ENCODE data around the gene ATP2A3. TPM values are rescaled to one million over a fixed set of nuclear protein-coding genes. Genes with fewer than 3 reads are reported as not detected.

The ATP2A3 gene
- total RNA-seq, 4 donors from 2014 or later: 142 to 300 (median 208) TPM

DNA sequence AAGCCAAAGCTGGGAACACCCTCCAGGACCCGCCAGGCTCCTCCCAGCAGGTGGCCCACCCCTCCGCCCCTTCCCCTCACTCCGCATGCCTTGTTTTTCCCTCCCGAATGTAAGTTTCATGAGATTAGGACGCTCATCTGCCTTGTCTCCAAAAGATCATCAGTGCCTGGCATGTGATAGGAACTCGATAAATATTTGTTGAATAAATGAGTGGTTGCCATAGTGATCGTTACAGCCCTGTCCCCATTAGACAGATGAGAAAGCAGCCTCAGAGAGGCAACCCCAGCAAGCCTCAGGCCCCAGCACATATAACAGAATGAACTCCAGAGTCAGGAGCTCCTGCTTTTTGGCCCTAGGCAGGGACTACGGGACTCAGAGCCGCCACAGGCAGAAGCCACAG, 76.4 kb downstream of the ATP2A3 start:
- 0 to 44% methylated on average over 1 to 9 of the region's 9 CpGs for WGBS, 2 donors (ENCODE audit: low coverage in 1 of 2)
- intact Hi-C loops (cut with DNase I; ENCODE audit: low total_unique reads): no loop called here
- in situ Hi-C loops (cut with MboI; ENCODE audit: low pct_ligation_motif_present in 1 of 4, low pct_unique_long_range_greater_than_20kb in 1 of 4, low sequenced_read_pairs in 3 of 4): no loop called here
- Histone ChIP-seq H3K4me1 (peaks cover 31 to 66% (median 55%) of the 10 kb centered on the region in 4 donors), H3K27me3 (no peaks in the 10 kb centered on the region), H3K4me3 (no peak overlapping the region), H3K27ac (peak overlapping the region; percentile 86 to 93 (median 90)), H3K9me3 (no peaks in the 10 kb centered on the region), H3K36me3 (no peaks in the 10 kb centered on the region)
- TF ChIP-seq, protein P1, sequence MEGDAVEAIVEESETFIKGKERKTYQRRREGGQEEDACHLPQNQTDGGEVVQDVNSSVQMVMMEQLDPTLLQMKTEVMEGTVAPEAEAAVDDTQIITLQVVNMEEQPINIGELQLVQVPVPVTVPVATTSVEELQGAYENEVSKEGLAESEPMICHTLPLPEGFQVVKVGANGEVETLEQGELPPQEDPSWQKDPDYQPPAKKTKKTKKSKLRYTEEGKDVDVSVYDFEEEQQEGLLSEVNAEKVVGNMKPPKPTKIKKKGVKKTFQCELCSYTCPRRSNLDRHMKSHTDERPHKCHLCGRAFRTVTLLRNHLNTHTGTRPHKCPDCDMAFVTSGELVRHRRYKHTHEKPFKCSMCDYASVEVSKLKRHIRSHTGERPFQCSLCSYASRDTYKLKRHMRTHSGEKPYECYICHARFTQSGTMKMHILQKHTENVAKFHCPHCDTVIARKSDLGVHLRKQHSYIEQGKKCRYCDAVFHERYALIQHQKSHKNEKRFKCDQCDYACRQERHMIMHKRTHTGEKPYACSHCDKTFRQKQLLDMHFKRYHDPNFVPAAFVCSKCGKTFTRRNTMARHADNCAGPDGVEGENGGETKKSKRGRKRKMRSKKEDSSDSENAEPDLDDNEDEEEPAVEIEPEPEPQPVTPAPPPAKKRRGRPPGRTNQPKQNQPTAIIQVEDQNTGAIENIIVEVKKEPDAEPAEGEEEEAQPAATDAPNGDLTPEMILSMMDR (IDR thresholded peaks at IDR 0.05): no peak
- no peak for TF ChIP-seq POLR2A (IDR thresholded peaks at IDR 0.05)
- no peak for DNase-seq

DNA sequence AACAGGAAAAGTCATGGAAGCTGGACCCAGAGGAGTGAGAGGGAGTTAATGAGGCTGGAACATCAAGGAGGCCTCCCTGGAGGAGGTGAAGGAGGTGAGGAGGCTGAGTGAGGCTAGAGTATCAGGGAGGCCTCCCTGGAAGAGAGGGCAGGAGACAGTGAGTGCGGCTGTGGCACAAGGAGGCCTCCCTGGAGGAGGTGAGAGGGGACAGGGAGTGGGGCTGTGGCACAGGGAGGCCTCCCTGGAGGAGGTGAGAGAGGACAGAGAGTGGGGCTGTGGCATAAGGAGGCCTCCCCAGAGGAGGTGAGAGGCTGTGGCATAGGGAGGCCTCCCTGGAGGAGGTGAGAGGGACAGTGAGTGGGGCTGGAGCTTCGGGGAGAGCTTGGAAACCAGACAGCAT, 76.8 kb downstream of the ATP2A3 start:
- no peak for DNase-seq
- in situ Hi-C loops (cut with MboI; ENCODE audit: low pct_ligation_motif_present in 1 of 4, low pct_unique_long_range_greater_than_20kb in 1 of 4, low sequenced_read_pairs in 3 of 4): no loop called here
- TF ChIP-seq POLR2A (IDR thresholded peaks at IDR 0.05) (no peak), POLR2AphosphoS5 (IDR thresholded peaks at IDR 0.05) (no peak), EP300 (IDR thresholded peaks at IDR 0.05; ENCODE audit: low read depth) (no peak)
- TF ChIP-seq, protein P1 (IDR thresholded peaks at IDR 0.05): no peak
- Histone ChIP-seq H3K4me3 (no peak overlapping the region), H3K27ac (peak overlapping the region; percentile 86 to 93 (median 90)), H3K4me1 (peaks cover 31 to 63% (median 54%) of the 10 kb centered on the region in 4 donors), H3K36me3 (no peaks in the 10 kb centered on the region), H3K9me3 (no peaks in the 10 kb centered on the region), H3K27me3 (no peaks in the 10 kb centered on the region)
- intact Hi-C loops (cut with DNase I; ENCODE audit: low total_unique reads): no loop called here
- WGBS, 2 donors (ENCODE audit: low coverage in 1 of 2): 60% methylated on average over 2 of the region's 2 CpGs; no CpG with 5 or more reads in 1 of the 2 donors

DNA sequence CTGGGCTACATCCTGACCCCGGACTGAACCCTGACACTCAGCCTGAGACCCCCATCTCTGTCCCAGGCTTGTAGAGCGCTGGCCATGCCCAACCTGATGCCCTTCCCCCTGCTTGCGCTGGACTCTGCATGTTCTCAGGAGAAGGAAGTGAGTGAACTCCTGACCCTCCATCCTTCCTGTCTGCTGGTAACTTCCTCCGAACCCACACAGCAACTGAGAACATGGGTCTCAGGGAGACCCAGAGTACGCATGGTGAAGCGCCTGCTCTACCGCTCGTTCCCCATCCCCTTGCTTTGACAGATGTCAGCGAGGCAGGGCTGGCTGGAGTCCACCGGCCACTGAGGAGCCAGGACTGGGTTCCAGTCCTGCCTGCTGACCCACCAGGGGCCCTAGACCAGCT, 77.5 kb downstream of the ATP2A3 start:
- DNase-seq: no peak
- H3K4me3 ChIP-seq: no peak overlapping the region
- H3K4me1 ChIP-seq: peaks cover 30 to 57% (median 48%) of the 10 kb centered on the region in 4 donors
- 51% methylated on average over 10 of the region's 10 CpGs; no CpG with 5 or more reads in 1 of the 2 donors for WGBS, 2 donors (ENCODE audit: low coverage in 1 of 2)
- intact Hi-C loops (cut with DNase I; ENCODE audit: low total_unique reads): no loop called here
- TF ChIP-seq, protein P1 (IDR thresholded peaks at IDR 0.05): no peak
- TF ChIP-seq POLR2AphosphoS5 (IDR thresholded peaks at IDR 0.05): peak in 1 of 3 donors; percentile 20
- H3K27me3 ChIP-seq: no peaks in the 10 kb centered on the region
- no peaks in the 10 kb centered on the region for H3K36me3 ChIP-seq
- no peaks in the 10 kb centered on the region for H3K9me3 ChIP-seq
- H3K27ac ChIP-seq: peak overlapping the region; percentile 86 to 93 (median 90)
- in situ Hi-C loops (cut with MboI; ENCODE audit: low pct_ligation_motif_present in 1 of 4, low pct_unique_long_range_greater_than_20kb in 1 of 4, low sequenced_read_pairs in 3 of 4): no loop called here

DNA sequence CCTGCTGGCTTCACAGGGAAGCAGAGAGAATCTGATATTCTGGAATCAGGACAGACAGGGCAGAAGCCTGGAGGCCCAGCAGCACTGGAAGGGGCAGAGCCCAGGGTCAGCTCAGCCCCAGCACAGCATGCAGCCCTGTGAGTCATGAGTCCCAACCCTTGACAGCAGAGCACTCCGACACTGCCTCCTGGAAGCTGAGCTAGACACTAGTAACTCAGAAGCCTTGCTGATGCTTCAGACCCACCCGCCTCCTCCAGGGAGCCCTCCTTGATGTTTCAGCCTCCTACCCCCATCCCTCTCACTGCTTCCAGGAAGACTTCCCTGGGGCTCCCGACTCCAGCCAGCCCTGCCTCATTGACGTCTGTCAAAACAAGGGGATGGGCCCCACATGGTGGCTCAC, 78.3 kb downstream of the ATP2A3 start:
- WGBS, 2 donors (ENCODE audit: low coverage in 1 of 2): 89% methylated on average over 4 of the region's 4 CpGs; no CpG with 5 or more reads in 1 of the 2 donors
- in situ Hi-C loops (cut with MboI; ENCODE audit: low pct_ligation_motif_present in 1 of 4, low pct_unique_long_range_greater_than_20kb in 1 of 4, low sequenced_read_pairs in 3 of 4): no loop called here
- Histone ChIP-seq H3K36me3 (no peaks in the 10 kb centered on the region), H3K27me3 (no peaks in the 10 kb centered on the region), H3K9me3 (no peaks in the 10 kb centered on the region), H3K27ac (no peak overlapping the region), H3K4me1 (peaks cover 28 to 49% (median 41%) of the 10 kb centered on the region in 4 donors), H3K4me3 (no peak overlapping the region)
- TF ChIP-seq POLR2AphosphoS5 (IDR thresholded peaks at IDR 0.05) (no peak), EP300 (IDR thresholded peaks at IDR 0.05; ENCODE audit: low read depth) (no peak), POLR2A (IDR thresholded peaks at IDR 0.05) (no peak)
- TF ChIP-seq, protein P1 (IDR thresholded peaks at IDR 0.05): no peak
- intact Hi-C loops (cut with DNase I; ENCODE audit: low total_unique reads): no loop called here
- no peak for DNase-seq

Data from transverse colon (tissue), 4 donors.